CD4-positive, alpha-beta T cell (primary cell): ENCODE data around the gene VAMP8. TPM values are rescaled to one million over a fixed set of nuclear protein-coding genes. Genes with fewer than 3 reads are reported as not detected.

Experiments used
- ATAC-seq: fragments of 200-7000 bp; cut with Tn5 transposase; one replicate; pipeline ENCODE4 v1.10.0; 2022; ENCODE audit warnings: mild to moderate bottlenecking; ENCODE audit not compliant: poor library complexity
- CTCF ChIA-PET: fragments of 350-600 bp; sonication (Branson Sonifier 250); formaldehyde crosslinking; loops from one replicate; lab custom pipeline; 2021; ENCODE audit warnings: antibody characterized with exemption, inconsistent platforms; lab: Charles Lee
- POLR2A ChIA-PET: fragments of 350-600 bp; sonication (Branson Sonifier 250); formaldehyde crosslinking; loops from one replicate; lab custom pipeline; 2021; ENCODE audit warnings: antibody characterized with exemption, inconsistent platforms; lab: Charles Lee
- DNase-seq, 14 experiments: peaks; one replicate each; pipeline ENCODE4 v3.0.0-alpha.2; 2013 to 2020; ENCODE audit warnings: mixed read lengths in 2 of 14
- H3K27ac ChIP-seq, 2 donors: one replicate each; pipeline versions ENCODE4 v1.5.1 to v1.7.0; 2013; ENCODE audit warnings: low read length in 2 of 2, low read depth in 1 of 2, mild to moderate bottlenecking in 1 of 2
- H3K27me3 ChIP-seq, 2 experiments: 1 replicate in 1 of 2; 2 replicates in 1 of 2; pipeline versions ENCODE4 v1.6.1 to v1.7.0; 2013; ENCODE audit warnings: low read length in 2 of 2, control low read depth in 1 of 2, mild to moderate bottlenecking in 1 of 2, moderate library complexity in 1 of 2; ENCODE audit not compliant: insufficient read depth in 2 of 2, control insufficient read depth in 1 of 2
- H3K36me3 ChIP-seq: one replicate; pipeline ENCODE4 v1.6.1; 2013; ENCODE audit warnings: low read length, control low read depth; ENCODE audit not compliant: insufficient read depth
- H3K4me1 ChIP-seq: one replicate; pipeline ENCODE4 v1.6.1; 2013; ENCODE audit warnings: low read length, control low read depth; ENCODE audit not compliant: insufficient read depth
- H3K4me3 ChIP-seq: one replicate; pipeline ENCODE4 v1.5.1; 2013; ENCODE audit warnings: mild to moderate bottlenecking, low read length, moderate library complexity
- H3K9me3 ChIP-seq, 2 experiments: 1 replicate in 1 of 2; 2 replicates in 1 of 2; pipeline versions ENCODE4 v1.6.1 to v1.7.0; 2013; ENCODE audit warnings: low read length in 2 of 2, mild to moderate bottlenecking in 2 of 2, control low read depth in 1 of 2, moderate library complexity in 1 of 2; ENCODE audit not compliant: control insufficient read depth in 1 of 2, insufficient read depth in 1 of 2
- H3K27ac Mint-ChIP-seq: one replicate; pipeline ENCODE4 v1.8.0; 2020; ENCODE audit warnings: mixed read lengths
- H3K27me3 Mint-ChIP-seq: one replicate; pipeline ENCODE4 v1.8.0; 2021; ENCODE audit warnings: mixed read lengths
- H3K36me3 Mint-ChIP-seq: one replicate; pipeline ENCODE4 v1.8.0; 2021; ENCODE audit warnings: low read depth, mixed read lengths
- H3K4me1 Mint-ChIP-seq: one replicate; pipeline ENCODE4 v1.8.0; 2021; ENCODE audit warnings: low read depth, mixed read lengths
- H3K4me3 Mint-ChIP-seq: one replicate; pipeline ENCODE4 v1.8.0; 2020; ENCODE audit warnings: mild to moderate bottlenecking, mixed read lengths
- H3K9me3 Mint-ChIP-seq: one replicate; pipeline ENCODE4 v1.8.0; 2020; ENCODE audit warnings: mixed read lengths
- CTCF ChIP-seq: fragments of 200-600 bp; IDR thresholded peaks from one replicate; pipeline ENCODE4 v1.8.0; 2022; ENCODE audit warnings: antibody characterized with exemption, mild to moderate bottlenecking
- intact Hi-C, 2 experiments: fragments of 100-400 bp; cut with DNase I in 1 of 2; cut with micrococcal nuclease in 1 of 2; formaldehyde crosslinking; loops; one replicate each; pipeline versions ENCODE4 v1.15.1 to v1.9.0; 2023 to 2025; cut with DNase I, micrococcal nuclease
- total RNA-seq, 174 experiments: library from RNA in 2 of 174; stranded (reverse) in 2 of 174; gene quantifications; one replicate each; pipeline ENCODE4 v1.2.3 and lab custom pipeline; 2021 to 2026

Gene VAMP8
- total RNA-seq, 2 experiments from 2014 or later = 32.3 to 37.3 TPM

GRCh38 chr2:85628658-85629057, 51.3 kb downstream of the VAMP8 start:
- Mint-ChIP-seq H3K27me3 (no peaks in the 10 kb centered on the region), H3K4me1 (no peaks in the 10 kb centered on the region), H3K27ac (no peak overlapping the region), H3K36me3 (peaks cover 88% of the 10 kb centered on the region), H3K9me3 (no peaks in the 10 kb centered on the region), H3K4me3 (no peak overlapping the region)
- CTCF ChIA-PET = interaction anchor here (0.6 to 3.0 kb wide), 2 partner anchors 8 to 53 kb away, joined by 3 to 18 read pairs; no protein-coding TSS in a partner anchor
- POLR2A ChIA-PET = interaction anchor here (1.0 kb wide), 1 partner anchor 9 kb away, joined by 3 read pairs; no protein-coding TSS in a partner anchor
- TF ChIP-seq CTCF = no peak
- ATAC-seq (no peak), DNase-seq (peak in 1 of 14 experiments; percentile 23)
- Histone ChIP-seq H3K27ac (no peak overlapping the region), H3K9me3 (no peaks in the 10 kb centered on the region), H3K4me1 (peaks cover 4% of the 10 kb centered on the region), H3K4me3 (no peak overlapping the region), H3K36me3 (peaks cover 86% of the 10 kb centered on the region), H3K27me3 (no peaks in the 10 kb centered on the region)
- intact Hi-C loops = no loop called here

- H3K36me3 ChIP-seq = peaks cover 84% of the 10 kb centered on the region
- H3K27me3 Mint-ChIP-seq = no peaks in the 10 kb centered on the region
- H3K27me3 ChIP-seq = no peaks in the 10 kb centered on the region
- H3K9me3 Mint-ChIP-seq = no peaks in the 10 kb centered on the region
- H3K36me3 Mint-ChIP-seq = peaks cover 87% of the 10 kb centered on the region
- peak overlapping the region; percentile 33 for H3K27ac Mint-ChIP-seq
- H3K27ac ChIP-seq = no peak overlapping the region
- H3K4me1 Mint-ChIP-seq = peaks cover 5% of the 10 kb centered on the region
- H3K4me1 ChIP-seq = peaks cover 4% of the 10 kb centered on the region
- TF ChIP-seq CTCF = no peak
- H3K4me3 ChIP-seq = no peak overlapping the region
- ATAC-seq (no peak), DNase-seq (no peak)
- POLR2A ChIA-PET = no interaction called here
- intact Hi-C loops = no loop called here
- H3K4me3 Mint-ChIP-seq = no peak overlapping the region
- no peaks in the 10 kb centered on the region for H3K9me3 ChIP-seq
- CTCF ChIA-PET = interaction anchor here (0.7 kb wide), 1 partner anchor 10 kb away, joined by 3 read pairs; no protein-coding TSS in a partner anchor
These were observed 53.9 kb downstream of the VAMP8 start for GRCh38 chr2:85631316-85631715.

Other genes with a start within 250 kb of the VAMP8 start
- 100 to 1,000 TPM; 172 to 175 TPM for gene TGOLN2, start 249.6 kb upstream of the VAMP8 start, total RNA-seq
- 10 to 100 TPM; 19.2 to 22.2 TPM for gene RETSAT, start 223.1 kb upstream of the VAMP8 start, total RNA-seq
- 10 to 100 TPM; 13.5 to 15.3 TPM for gene ELMOD3, start 222.8 kb upstream of the VAMP8 start, total RNA-seq
- gene CAPG, start 167.2 kb upstream of the VAMP8 start, total RNA-seq = 10 to 100 TPM; 21.7 to 23.3 TPM
- under 1 TPM in 1 of 2 experiments, not detected in 1; 0.30 TPM for gene SH2D6, start 158.9 kb upstream of the VAMP8 start, total RNA-seq
- 100 to 1,000 TPM; 121 to 122 TPM for gene MAT2A, start 38.4 kb upstream of the VAMP8 start, total RNA-seq
- 10 to 100 TPM; 22.9 to 27.6 TPM for gene GGCX, start 16.1 kb upstream of the VAMP8 start, total RNA-seq
- gene VAMP5, start 6.8 kb downstream of the VAMP8 start, total RNA-seq = 10 to 100 TPM; 17.0 to 17.2 TPM
- gene RNF181, start 18.2 kb downstream of the VAMP8 start, total RNA-seq = 10 to 100 TPM; 41.5 to 43.8 TPM
- gene TMEM150A, start 25.1 kb downstream of the VAMP8 start, total RNA-seq = 1 to 10 TPM; 6.6 to 7.0 TPM
- gene C2orf68, start 34.5 kb downstream of the VAMP8 start, total RNA-seq = 10 to 100 TPM; 31.0 to 31.2 TPM
- 10 to 100 TPM; 48.1 to 51.2 TPM for gene USP39, start 38.6 kb downstream of the VAMP8 start, total RNA-seq
- gene SFTPB, start 90.6 kb downstream of the VAMP8 start, total RNA-seq = not detected
- 10 to 100 TPM; 45.1 TPM for gene GNLY, start 116.8 kb downstream of the VAMP8 start, total RNA-seq
- not detected for gene ATOH8, start 176.4 kb downstream of the VAMP8 start, total RNA-seq